Heart left ventricle (tissue), 13 donors: ENCODE results near the gene GCC1.

Source experiments
- CTCF ChIP-seq, 12 donors: fragments of 200-600 bp; sonication (generic) in 4 of 12; IDR thresholded peaks; one replicate each; pipeline versions ENCODE4 v1.5.0 to v1.8.0; 2018 to 2022; ENCODE audit warnings: antibody characterized with exemption in 12 of 12, mild to moderate bottlenecking in 5 of 12
- POLR2A ChIP-seq, 2 donors: fragments of 450-650 bp; IDR thresholded peaks; one replicate each; pipeline ENCODE4 v1.6.1; 2017; ENCODE audit warnings: antibody characterized with exemption in 2 of 2, mild to moderate bottlenecking in 2 of 2, moderate library complexity in 2 of 2
- donor health status: ischemic (EF 13 %, LVEDD 7.1; RV severe dilation, severe dysfunction).
- donor health status: DM: no; HTN: yes; CAD: no.
- donor health status: DM: no; HTN: no; CAD: no.
- donor health status: ischemic (EF 25% LVEDD 6.9; RV normal size, moderate dysfunction).
- donor health status: ischemic (EF 25% LVEDD 5.7; RV mildly dilated, moderate dysfunction).
- donor health status: ischemic (EF 35%, LVEDD 5.7; RV mildly dilated, moderate dysfunction).
- donor health status: nonischemic (EF 11% LVEDD 7.7; RV severe dilation, severe dysfunction).
- donor health status: DM: yes; HTN: yes; CAD: no.
- donor health status: PGD.
- donor health status: ischemic (EF 29% LVEDD 5.4; RV normal size, mild dysfunction).
- donor health status: nonischemic (EF 23%, LVEDD 6.1; RV moderate dilation, normal function).

GRCh38 chr7:127588697-127589482 is 3.5 kb upstream of the GCC1 start:
- TF ChIP-seq CTCF (IDR thresholded peaks at IDR 0.05) (peak in 10 of 12 donors; percentile 9 to 57 (median 28)), POLR2A (IDR thresholded peaks at IDR 0.05) (no peak)
